ENCODE results near the gene SNORC. TPM values are rescaled to one million over a fixed set of nuclear protein-coding genes. Genes with fewer than 3 reads are reported as not detected.

The SNORC gene
- total RNA-seq, 3 donors from 2014 or later (not counting 1 experiment from before 2014, with no cell fraction given): 0.47 to 1.0 (median 0.98) TPM

DNA sequence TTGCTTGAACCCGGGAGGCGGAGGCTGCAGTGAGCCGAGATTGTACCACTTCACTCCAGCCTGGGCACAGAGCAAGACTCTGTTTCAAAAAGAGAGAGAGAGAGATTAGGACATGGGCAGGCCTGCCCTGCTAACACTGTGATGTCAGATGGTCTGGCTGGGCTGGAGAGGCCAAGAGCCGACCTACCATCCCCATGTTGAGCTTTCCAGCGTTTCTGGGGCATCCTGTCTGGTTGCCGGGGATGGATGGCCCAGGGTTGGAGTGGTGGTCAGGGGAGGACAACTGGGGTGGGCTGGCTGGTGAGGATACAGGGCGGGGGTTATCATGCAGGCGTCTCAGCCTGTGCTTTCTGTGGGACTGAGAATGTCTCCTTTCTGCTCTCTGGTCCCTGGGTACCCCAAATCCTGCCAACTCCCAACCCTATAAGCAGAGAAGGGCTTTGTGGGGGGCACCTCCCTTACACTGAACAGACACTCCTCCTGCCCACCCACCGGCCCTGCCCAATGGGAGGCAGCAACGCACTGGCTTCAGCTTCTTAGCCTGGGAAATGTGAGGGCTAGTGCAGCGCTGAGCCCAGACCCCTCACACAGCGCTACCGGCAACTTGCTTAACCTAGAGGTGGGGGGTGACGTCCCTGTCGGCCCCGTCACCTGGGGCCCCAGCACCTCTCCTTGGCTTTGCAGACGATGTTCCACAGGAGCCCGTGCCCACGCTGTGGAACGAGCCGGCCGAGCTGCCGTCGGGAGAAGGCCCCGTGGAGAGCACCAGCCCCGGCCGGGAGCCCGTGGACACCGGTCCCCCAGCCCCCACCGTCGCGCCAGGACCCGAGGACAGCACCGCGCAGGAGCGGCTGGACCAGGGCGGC is 5.4 kb downstream of the SNORC start:
- peaks cover 12% of the 10 kb centered on the region for H3K27me3 ChIP-seq (ENCODE audit: control insufficient read depth, insufficient read depth, low read length)
- DNase-seq: no peak
- TF ChIP-seq, protein P1, sequence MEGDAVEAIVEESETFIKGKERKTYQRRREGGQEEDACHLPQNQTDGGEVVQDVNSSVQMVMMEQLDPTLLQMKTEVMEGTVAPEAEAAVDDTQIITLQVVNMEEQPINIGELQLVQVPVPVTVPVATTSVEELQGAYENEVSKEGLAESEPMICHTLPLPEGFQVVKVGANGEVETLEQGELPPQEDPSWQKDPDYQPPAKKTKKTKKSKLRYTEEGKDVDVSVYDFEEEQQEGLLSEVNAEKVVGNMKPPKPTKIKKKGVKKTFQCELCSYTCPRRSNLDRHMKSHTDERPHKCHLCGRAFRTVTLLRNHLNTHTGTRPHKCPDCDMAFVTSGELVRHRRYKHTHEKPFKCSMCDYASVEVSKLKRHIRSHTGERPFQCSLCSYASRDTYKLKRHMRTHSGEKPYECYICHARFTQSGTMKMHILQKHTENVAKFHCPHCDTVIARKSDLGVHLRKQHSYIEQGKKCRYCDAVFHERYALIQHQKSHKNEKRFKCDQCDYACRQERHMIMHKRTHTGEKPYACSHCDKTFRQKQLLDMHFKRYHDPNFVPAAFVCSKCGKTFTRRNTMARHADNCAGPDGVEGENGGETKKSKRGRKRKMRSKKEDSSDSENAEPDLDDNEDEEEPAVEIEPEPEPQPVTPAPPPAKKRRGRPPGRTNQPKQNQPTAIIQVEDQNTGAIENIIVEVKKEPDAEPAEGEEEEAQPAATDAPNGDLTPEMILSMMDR (IDR thresholded peaks at IDR 0.05): no peak

DNA sequence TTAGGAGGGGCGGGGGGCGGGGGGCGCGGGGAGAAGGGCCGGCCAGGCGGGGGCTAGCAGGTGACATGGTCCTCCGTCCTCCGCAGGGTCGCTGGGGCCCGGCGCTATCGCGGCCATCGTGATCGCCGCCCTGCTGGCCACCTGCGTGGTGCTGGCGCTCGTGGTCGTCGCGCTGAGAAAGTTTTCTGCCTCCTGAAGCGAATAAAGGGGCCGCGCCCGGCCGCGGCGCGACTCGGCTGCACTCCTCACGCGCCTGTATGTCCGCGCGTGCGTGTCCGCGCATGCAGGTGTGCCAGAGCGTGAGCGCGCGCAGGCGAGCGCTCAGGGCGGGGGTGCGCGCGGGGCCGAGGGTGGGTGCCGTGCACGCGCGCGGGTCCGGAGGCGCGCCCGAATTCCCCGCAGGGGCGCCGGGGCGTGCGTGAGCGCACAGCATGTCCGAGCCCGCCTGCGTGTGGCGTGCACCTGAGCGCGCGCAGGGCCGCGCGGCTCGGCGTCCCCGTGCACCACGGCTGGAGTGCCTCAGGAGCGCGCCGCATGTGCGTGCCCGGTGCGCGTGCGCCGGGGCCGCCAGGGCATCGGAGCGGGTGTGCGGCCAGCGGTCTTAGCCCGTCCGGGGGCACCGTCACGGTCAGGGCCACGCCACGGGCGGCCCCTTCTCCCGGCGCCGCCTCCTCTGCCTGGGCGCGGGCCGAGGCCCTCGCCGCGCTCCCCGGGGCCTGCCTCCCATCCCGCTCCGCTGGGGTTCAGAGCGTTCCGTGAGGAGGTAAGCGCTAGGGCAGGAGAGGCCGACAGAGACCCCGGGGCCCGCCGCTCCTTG is 6.3 kb downstream of the SNORC start:
- intact Hi-C loops (cut with micrococcal nuclease): no loop called here
- no peak overlapping the region for H3K27ac Mint-ChIP-seq
- H3K4me1 ChIP-seq (ENCODE audit: control insufficient read depth, insufficient read depth, low read length): peaks cover 10% of the 10 kb centered on the region
- TF ChIP-seq, protein P1 (IDR thresholded peaks at IDR 0.05): no peak
- H3K4me3 ChIP-seq (ENCODE audit: low read length): no peak overlapping the region
- under 1% methylated on average over 119 of the region's 119 CpGs for WGBS (ENCODE audit: insufficient coverage)
- no peak overlapping the region for H3K27ac ChIP-seq (ENCODE audit: low read length)
- peaks cover 12% of the 10 kb centered on the region for H3K27me3 ChIP-seq (ENCODE audit: control insufficient read depth, insufficient read depth, low read length)
- peaks cover 8 to 10% of the 10 kb centered on the region in 2 donors for H3K27me3 Mint-ChIP-seq (ENCODE audit: low read depth in 2 of 2)
- peaks cover 0 to 5% of the 10 kb centered on the region in 2 donors for H3K4me1 Mint-ChIP-seq
- peak overlapping the region; percentile 53 for H3K4me3 Mint-ChIP-seq
- H3K36me3 Mint-ChIP-seq: no peaks in the 10 kb centered on the region
- DNase-seq (peak in 1 of 2 donors; percentile 44), ATAC-seq (peak; percentile 51 to 72 (median 72))
- no peaks in the 10 kb centered on the region for H3K9me3 ChIP-seq (ENCODE audit: control insufficient read depth, insufficient read depth, low read length)
- H3K9me3 Mint-ChIP-seq: no peaks in the 10 kb centered on the region
- H3K36me3 ChIP-seq (ENCODE audit: control insufficient read depth, insufficient read depth, low read length): no peaks in the 10 kb centered on the region

More for the DNA sequence above, 5.4 kb downstream of the SNORC start:
- Mint-ChIP-seq H3K27me3 (ENCODE audit: low read depth in 2 of 2) (peaks cover 8 to 10% of the 10 kb centered on the region in 2 donors), H3K36me3 (no peaks in the 10 kb centered on the region), H3K4me1 (peaks cover 0 to 5% of the 10 kb centered on the region in 2 donors), H3K27ac (no peak overlapping the region), H3K4me3 (peak overlapping the region; percentile 72), H3K9me3 (no peaks in the 10 kb centered on the region)
- WGBS (ENCODE audit: insufficient coverage): 23% methylated on average over 33 of the region's 37 CpGs
- intact Hi-C loops (cut with micrococcal nuclease): no loop called here
- H3K36me3 ChIP-seq (ENCODE audit: control insufficient read depth, insufficient read depth, low read length): no peaks in the 10 kb centered on the region
- ATAC-seq: peak in 1 of 3 donors; percentile 12
- peaks cover 10% of the 10 kb centered on the region for H3K4me1 ChIP-seq (ENCODE audit: control insufficient read depth, insufficient read depth, low read length)
- H3K4me3 ChIP-seq (ENCODE audit: low read length): no peak overlapping the region
- H3K27ac ChIP-seq (ENCODE audit: low read length): no peak overlapping the region
- no peaks in the 10 kb centered on the region for H3K9me3 ChIP-seq (ENCODE audit: control insufficient read depth, insufficient read depth, low read length)

DNA sequence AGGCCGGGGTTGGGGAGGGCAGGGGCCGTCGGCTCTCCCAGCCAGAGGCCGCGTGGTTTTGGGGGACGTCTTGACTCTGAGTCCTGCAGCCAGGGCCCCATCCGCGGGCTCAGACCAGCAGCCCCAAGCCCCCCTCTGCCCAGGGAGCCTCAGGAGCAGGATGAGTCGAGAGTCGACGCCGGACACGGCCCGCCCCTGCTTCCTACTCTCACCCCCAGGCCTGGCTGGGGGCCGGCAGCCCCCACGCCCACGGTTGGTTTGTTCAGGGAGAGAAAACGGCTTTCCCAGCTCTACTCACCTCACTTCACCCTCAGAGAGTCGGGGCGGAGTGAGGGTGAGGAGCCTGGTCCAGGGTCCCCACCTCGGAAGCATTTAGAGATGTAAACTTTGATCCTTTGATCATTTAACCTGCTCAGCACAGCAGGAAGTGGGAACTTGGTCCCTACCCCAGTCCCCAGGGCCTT is 6.9 kb downstream of the SNORC start:
- no peaks in the 10 kb centered on the region for H3K9me3 Mint-ChIP-seq
- Histone ChIP-seq H3K27ac (ENCODE audit: low read length) (no peak overlapping the region), H3K36me3 (ENCODE audit: control insufficient read depth, insufficient read depth, low read length) (no peaks in the 10 kb centered on the region), H3K9me3 (ENCODE audit: control insufficient read depth, insufficient read depth, low read length) (no peaks in the 10 kb centered on the region), H3K4me1 (ENCODE audit: control insufficient read depth, insufficient read depth, low read length) (peaks cover 10% of the 10 kb centered on the region), H3K27me3 (ENCODE audit: control insufficient read depth, insufficient read depth, low read length) (peaks cover 12% of the 10 kb centered on the region), H3K4me3 (ENCODE audit: low read length) (no peak overlapping the region)
- H3K4me3 Mint-ChIP-seq: peak overlapping the region; percentile 61
- no peak overlapping the region for H3K27ac Mint-ChIP-seq
- 43% methylated on average over 21 of the region's 21 CpGs for WGBS (ENCODE audit: insufficient coverage)
- ATAC-seq (no peak), DNase-seq (no peak)
- peaks cover 8 to 10% of the 10 kb centered on the region in 2 donors for H3K27me3 Mint-ChIP-seq (ENCODE audit: low read depth in 2 of 2)
- peaks cover 0 to 5% of the 10 kb centered on the region in 2 donors for H3K4me1 Mint-ChIP-seq
- intact Hi-C loops (cut with micrococcal nuclease): no loop called here
- TF ChIP-seq, protein P1 (IDR thresholded peaks at IDR 0.05): no peak
- H3K36me3 Mint-ChIP-seq: no peaks in the 10 kb centered on the region

Data from natural killer cell (primary cell).